DOHH2 (cell line): Measurements from ENCODE around the gene CDC6.

Experiments
- EZH2phosphoT487 ChIP-seq: fragments of 200-600 bp; sonication (generic); IDR thresholded peaks from 2 replicates; pipeline ENCODE4 v1.6.1; 2017; ENCODE audit warnings: borderline replicate concordance, mild to moderate bottlenecking, antibody characterized with exemption, low read length, moderate library complexity, mixed read lengths
- TF ChIP-seq, protein P1 (sequence below): fragments of 200-600 bp; sonication (generic); IDR thresholded peaks from one replicate; pipeline ENCODE4 v1.5.1; 2014; ENCODE audit warnings: antibody characterized with exemption, mild to moderate bottlenecking, low read depth, low read length; ENCODE audit not compliant: poor library complexity, severe bottlenecking

- TF ChIP-seq, protein P1, sequence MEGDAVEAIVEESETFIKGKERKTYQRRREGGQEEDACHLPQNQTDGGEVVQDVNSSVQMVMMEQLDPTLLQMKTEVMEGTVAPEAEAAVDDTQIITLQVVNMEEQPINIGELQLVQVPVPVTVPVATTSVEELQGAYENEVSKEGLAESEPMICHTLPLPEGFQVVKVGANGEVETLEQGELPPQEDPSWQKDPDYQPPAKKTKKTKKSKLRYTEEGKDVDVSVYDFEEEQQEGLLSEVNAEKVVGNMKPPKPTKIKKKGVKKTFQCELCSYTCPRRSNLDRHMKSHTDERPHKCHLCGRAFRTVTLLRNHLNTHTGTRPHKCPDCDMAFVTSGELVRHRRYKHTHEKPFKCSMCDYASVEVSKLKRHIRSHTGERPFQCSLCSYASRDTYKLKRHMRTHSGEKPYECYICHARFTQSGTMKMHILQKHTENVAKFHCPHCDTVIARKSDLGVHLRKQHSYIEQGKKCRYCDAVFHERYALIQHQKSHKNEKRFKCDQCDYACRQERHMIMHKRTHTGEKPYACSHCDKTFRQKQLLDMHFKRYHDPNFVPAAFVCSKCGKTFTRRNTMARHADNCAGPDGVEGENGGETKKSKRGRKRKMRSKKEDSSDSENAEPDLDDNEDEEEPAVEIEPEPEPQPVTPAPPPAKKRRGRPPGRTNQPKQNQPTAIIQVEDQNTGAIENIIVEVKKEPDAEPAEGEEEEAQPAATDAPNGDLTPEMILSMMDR = no peak
- no peak for TF ChIP-seq EZH2phosphoT487
These were observed 42.4 kb downstream of the CDC6 start for GRCh38 chr17:40329839-40330794.
